ENCODE measurements around the gene MIX23. TPM values are rescaled to one million over a fixed set of nuclear protein-coding genes. Genes with fewer than 3 reads are reported as not detected.

Gene MIX23
- total RNA-seq, 1 experiment from 2014 or later = 80.6 TPM

DNA sequence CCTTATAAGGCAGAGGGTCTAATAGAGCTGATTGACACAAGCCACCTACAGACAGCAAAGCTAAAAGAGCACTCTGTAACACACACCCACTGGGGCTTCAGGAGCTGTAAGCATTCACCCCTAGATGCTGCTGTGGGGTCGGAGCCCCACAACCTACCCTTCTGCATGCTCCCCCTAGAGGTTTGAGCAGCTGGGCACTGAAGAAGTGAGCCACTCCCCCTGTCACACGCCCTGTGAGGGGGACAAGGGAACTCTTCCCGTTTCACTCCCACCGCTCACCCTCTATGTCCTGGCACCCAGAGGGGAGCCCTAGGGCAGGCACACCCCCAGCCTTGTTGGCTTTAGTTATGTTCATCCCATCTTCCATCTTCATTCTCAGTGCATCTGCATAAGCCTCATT, 67.4 kb downstream of the MIX23 start:
- Mint-ChIP-seq H3K4me1 (peaks cover 10 to 13% of the 10 kb centered on the region in 2 experiments), H3K36me3 (ENCODE audit: insufficient read depth in 1 of 3, low read depth in 3 of 3) (no peaks in the 10 kb centered on the region), H3K4me3 (no peak overlapping the region; a peak in 1 of 5 replicates), H3K9me3 (peaks cover 7% of the 10 kb centered on the region in 2 experiments; a peak in 4 of 5 replicates), H3K27ac (no peak overlapping the region), H3K27me3 (ENCODE audit: low read depth) (peaks cover 6% of the 10 kb centered on the region)
- no peak overlapping the region for H2AFZ ChIP-seq (ENCODE audit: low read length)
- no peaks in the 10 kb centered on the region for H3K23me2 ChIP-seq (ENCODE audit: insufficient read length, low read depth, low read length, poor library complexity, severe bottlenecking)
- no peaks in the 10 kb centered on the region for H3K4me1 ChIP-seq (ENCODE audit: insufficient read depth, low read length)
- no peak overlapping the region for H4K8ac ChIP-seq (replicated peaks; ENCODE audit: insufficient read length, low read depth, low read length)
- DNase-seq = peak; percentile 71
- H2AK5ac ChIP-seq (ENCODE audit: insufficient read length, low read length) = no peak overlapping the region
- H3K4me2 ChIP-seq (ENCODE audit: insufficient read depth, insufficient read length, low read length) = no peak overlapping the region
- no peak overlapping the region for H4K5ac ChIP-seq (ENCODE audit: insufficient read length, low read depth, low read length)
- no peaks in the 10 kb centered on the region for H3K79me1 ChIP-seq (ENCODE audit: insufficient read depth, low read depth, low read length, poor library complexity, severe bottlenecking)
- no peak overlapping the region for H3K4ac ChIP-seq (ENCODE audit: low read depth, low read length)
- H2BK12ac ChIP-seq (ENCODE audit: insufficient read length, low read depth, low read length) = no peak overlapping the region
- no peak overlapping the region for H2BK120ac ChIP-seq (ENCODE audit: low read depth, low read length, poor library complexity, severe bottlenecking)
- no peak overlapping the region for H3K9ac ChIP-seq (ENCODE audit: extremely low read depth, insufficient read length, low read length)
- H3K27me3 ChIP-seq (ENCODE audit: insufficient read depth, low read length) = no peaks in the 10 kb centered on the region
- no peak overlapping the region for H3K56ac ChIP-seq (ENCODE audit: insufficient read length, low read depth, low read length)
- H3K9me3 ChIP-seq (ENCODE audit: control insufficient read depth, low read depth, low read length) = no peaks in the 10 kb centered on the region
- no peak overlapping the region for H2BK15ac ChIP-seq (ENCODE audit: low read depth, low read length)
- no peak overlapping the region for H3K23ac ChIP-seq (ENCODE audit: insufficient read length, low read depth, low read length)
- TF ChIP-seq, protein P1, sequence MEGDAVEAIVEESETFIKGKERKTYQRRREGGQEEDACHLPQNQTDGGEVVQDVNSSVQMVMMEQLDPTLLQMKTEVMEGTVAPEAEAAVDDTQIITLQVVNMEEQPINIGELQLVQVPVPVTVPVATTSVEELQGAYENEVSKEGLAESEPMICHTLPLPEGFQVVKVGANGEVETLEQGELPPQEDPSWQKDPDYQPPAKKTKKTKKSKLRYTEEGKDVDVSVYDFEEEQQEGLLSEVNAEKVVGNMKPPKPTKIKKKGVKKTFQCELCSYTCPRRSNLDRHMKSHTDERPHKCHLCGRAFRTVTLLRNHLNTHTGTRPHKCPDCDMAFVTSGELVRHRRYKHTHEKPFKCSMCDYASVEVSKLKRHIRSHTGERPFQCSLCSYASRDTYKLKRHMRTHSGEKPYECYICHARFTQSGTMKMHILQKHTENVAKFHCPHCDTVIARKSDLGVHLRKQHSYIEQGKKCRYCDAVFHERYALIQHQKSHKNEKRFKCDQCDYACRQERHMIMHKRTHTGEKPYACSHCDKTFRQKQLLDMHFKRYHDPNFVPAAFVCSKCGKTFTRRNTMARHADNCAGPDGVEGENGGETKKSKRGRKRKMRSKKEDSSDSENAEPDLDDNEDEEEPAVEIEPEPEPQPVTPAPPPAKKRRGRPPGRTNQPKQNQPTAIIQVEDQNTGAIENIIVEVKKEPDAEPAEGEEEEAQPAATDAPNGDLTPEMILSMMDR (conservative IDR thresholded peaks at IDR 0.05) = peak; percentile 60; the same call in 2 of the 3 replicates
- H3K14ac ChIP-seq (ENCODE audit: insufficient read depth, low read length) = no peak overlapping the region
- H3K27ac ChIP-seq (ENCODE audit: insufficient read length, low read depth, low read length) = no peak overlapping the region
- no CpG with 5 or more reads among the region's 4 CpGs for WGBS (ENCODE audit: extremely low coverage, insufficient read length, low lambda C conversion rate)
- no peak overlapping the region for H2BK5ac ChIP-seq (ENCODE audit: insufficient read length, low read length)
- H3K18ac ChIP-seq (ENCODE audit: insufficient read length, low read depth, low read length) = no peak overlapping the region
- no peaks in the 10 kb centered on the region for H3K79me2 ChIP-seq (ENCODE audit: insufficient read depth, low read length)
- no peak overlapping the region for H3T11ph ChIP-seq (ENCODE audit: low read length)
- H4K20me1 ChIP-seq (ENCODE audit: control insufficient read depth, insufficient read depth, insufficient read length) = no peaks in the 10 kb centered on the region
- no peak overlapping the region for H4K91ac ChIP-seq (ENCODE audit: insufficient read length, low read depth, low read length)
- no peak overlapping the region for H2BK20ac ChIP-seq (ENCODE audit: low read depth, low read length, poor library complexity, severe bottlenecking)
